D721Med (cell line): ENCODE data around the gene BLZF1.
"Not testable (repeated sequence)": the region's sequence is repeated elsewhere in the genome, so short reads cannot be mapped to it uniquely, and the experiment has no call there.

Experiments used
- DNase-seq: peaks from one replicate; pipeline ENCODE4 v3.0.0; 2011; ENCODE audit warnings: low spot score; ENCODE audit not compliant: insufficient read length
- FAIRE-seq: peaks from 2 replicates; lab custom pipeline; 2011; peaks lifted over from hg19 to GRCh38; lab: Jason Lieb, UNC
- CTCF ChIP-seq: IDR thresholded peaks from 2 replicates; pipeline ENCODE4 v1.5.1; 2012; ENCODE audit warnings: mild to moderate bottlenecking, control low read depth; ENCODE audit not compliant: insufficient read depth; ENCODE audit errors: missing control alignments

The BLZF1 gene

GRCh38 chr1:169327875-169328274, 40.1 kb upstream of the BLZF1 start:
- FAIRE-seq (no peak), DNase-seq (no peak)
- TF ChIP-seq CTCF, result no peak

- no peak for DNase-seq
- no peak for TF ChIP-seq CTCF
- no peak for FAIRE-seq
Measured at GRCh38 chr1:169329383-169329782, 38.6 kb upstream of the BLZF1 start.

- no peak for DNase-seq
- FAIRE-seq, result peak; percentile 78
- no peak for TF ChIP-seq CTCF
Measured at GRCh38 chr1:169330927-169331326, 37.1 kb upstream of the BLZF1 start.

- DNase-seq, FAIRE-seq: not testable (repeated sequence)
Measured at GRCh38 chr1:169334727-169335126, 33.3 kb upstream of the BLZF1 start.

- not testable (repeated sequence) for DNase-seq, FAIRE-seq
Measured at GRCh38 chr1:169336947-169337715, 30.9 kb upstream of the BLZF1 start.

GRCh38 chr1:169338617-169339016, 29.4 kb upstream of the BLZF1 start:
- DNase-seq (no peak), FAIRE-seq (no peak)
- TF ChIP-seq CTCF, result no peak

GRCh38 chr1:169339773-169340172, 28.2 kb upstream of the BLZF1 start:
- DNase-seq (no peak), FAIRE-seq (no peak)
- no peak for TF ChIP-seq CTCF

GRCh38 chr1:169340882-169341281, 27.1 kb upstream of the BLZF1 start:
- TF ChIP-seq CTCF, result no peak
- FAIRE-seq (no peak), DNase-seq (no peak)

- DNase-seq, FAIRE-seq: not testable (repeated sequence)
Measured at GRCh38 chr1:169342096-169342495, 25.9 kb upstream of the BLZF1 start.
